WTC11 (cell line): ENCODE measurements around the gene SMARCE1. TPM values are rescaled to one million over a fixed set of nuclear protein-coding genes. Genes with fewer than 3 reads are reported as not detected.

Source experiments
- ATAC-seq: fragments of 200-7000 bp; cut with Tn5 transposase; 2 replicates; pipeline ENCODE4 v1.10.0; 2021; ENCODE audit warnings: mild to moderate bottlenecking, moderate library complexity
- CTCF ChIA-PET: fragments of 300-600 bp; sonication (Branson Sonifier 250); formaldehyde crosslinking; loops from one replicate; lab custom pipeline; 2021; ENCODE audit warnings: antibody characterized with exemption; lab: Charles Lee
- POLR2A ChIA-PET: fragments of 350-600 bp; sonication (Branson Sonifier 250); formaldehyde crosslinking; loops from one replicate; lab custom pipeline; 2021; ENCODE audit warnings: antibody characterized with exemption; lab: Charles Lee
- DNase-seq: peaks from one replicate; pipeline ENCODE4 v3.0.0; 2021; ENCODE audit warnings: low spot score
- H3K27ac Mint-ChIP-seq: 2 replicates; pipeline ENCODE4 v1.8.0; 2021; ENCODE audit warnings: mixed read lengths
- H3K27me3 Mint-ChIP-seq: 2 replicates; pipeline ENCODE4 v1.8.0; 2021; ENCODE audit warnings: low read depth, mild to moderate bottlenecking, moderate library complexity, mixed read lengths
- H3K36me3 Mint-ChIP-seq: 2 replicates; pipeline ENCODE4 v1.8.0; 2021; ENCODE audit warnings: mixed read lengths
- H3K4me1 Mint-ChIP-seq: 2 replicates; pipeline ENCODE4 v1.8.0; 2022; ENCODE audit warnings: mixed read lengths
- H3K4me3 Mint-ChIP-seq: 2 replicates; pipeline ENCODE4 v1.8.0; 2021; ENCODE audit warnings: mild to moderate bottlenecking, moderate library complexity, mixed read lengths
- H3K9me3 Mint-ChIP-seq: 2 replicates; pipeline ENCODE4 v1.8.0; 2021; ENCODE audit warnings: mixed read lengths
- AFF4 ChIP-seq: sonication (generic); formaldehyde crosslinking; IDR thresholded peaks from 2 replicates; pipeline ENCODE4 v1.8.1; 2023; ENCODE audit warnings: mild to moderate bottlenecking, missing genetic modification reagents, borderline replicate concordance
- ATF6 ChIP-seq: sonication (generic); formaldehyde crosslinking; IDR thresholded peaks from 2 replicates; pipeline ENCODE4 v1.8.1; 2023; ENCODE audit warnings: mild to moderate bottlenecking, missing genetic modification reagents
- CREB1 ChIP-seq: sonication (generic); formaldehyde crosslinking; IDR thresholded peaks from 2 replicates; pipeline ENCODE4 v1.8.0; 2023; ENCODE audit warnings: mild to moderate bottlenecking, missing genetic modification reagents
- E2F4 ChIP-seq: sonication (generic); formaldehyde crosslinking; IDR thresholded peaks from 2 replicates; pipeline ENCODE4 v1.8.1; 2022; ENCODE audit warnings: low read depth, mild to moderate bottlenecking, moderate library complexity, missing genetic modification reagents, borderline replicate concordance
- E2F5 ChIP-seq: sonication (generic); formaldehyde crosslinking; IDR thresholded peaks from 2 replicates; pipeline ENCODE4 v1.8.1; 2022; ENCODE audit warnings: mild to moderate bottlenecking, moderate library complexity, missing genetic modification reagents
- ESRRA ChIP-seq: sonication (generic); formaldehyde crosslinking; IDR thresholded peaks from 2 replicates; pipeline ENCODE4 v1.8.1; 2022; ENCODE audit warnings: mild to moderate bottlenecking, missing genetic modification reagents, borderline replicate concordance
- FOXK1 ChIP-seq: sonication (generic); formaldehyde crosslinking; IDR thresholded peaks from 2 replicates; pipeline ENCODE4 v1.8.0; 2022; ENCODE audit warnings: mild to moderate bottlenecking, moderate library complexity, missing genetic modification reagents
- MAX ChIP-seq: sonication (generic); formaldehyde crosslinking; IDR thresholded peaks from 2 replicates; pipeline ENCODE4 v1.8.0; 2022; ENCODE audit warnings: mild to moderate bottlenecking, missing genetic modification reagents
- NFATC4 ChIP-seq: fragments of 250-450 bp; sonication (Bioruptor Pico); IDR thresholded peaks from 2 replicates; pipeline ENCODE4 v1.9.0; 2021; ENCODE audit warnings: mild to moderate bottlenecking
- NFYB ChIP-seq: sonication (generic); formaldehyde crosslinking; conservative IDR thresholded peaks from 2 replicates; pipeline ENCODE4 v1.8.0; 2022; ENCODE audit warnings: low read depth, missing genetic modification reagents
- PRRX2 ChIP-seq: fragments of 250-450 bp; sonication (Bioruptor Pico); IDR thresholded peaks from 2 replicates; pipeline ENCODE4 v1.8.0; 2021; ENCODE audit warnings: mild to moderate bottlenecking
- TEAD1 ChIP-seq: sonication (generic); formaldehyde crosslinking; IDR thresholded peaks from 2 replicates; pipeline ENCODE4 v1.8.0; 2022; ENCODE audit warnings: mild to moderate bottlenecking, missing genetic modification reagents
- ZBTB21 ChIP-seq: sonication (generic); formaldehyde crosslinking; IDR thresholded peaks from 2 replicates; pipeline ENCODE4 v1.8.1; 2023; ENCODE audit warnings: mild to moderate bottlenecking, missing genetic modification reagents, borderline replicate concordance
- ZNF232 ChIP-seq: sonication (generic); formaldehyde crosslinking; IDR thresholded peaks from 2 replicates; pipeline ENCODE4 v1.8.0; 2022; ENCODE audit warnings: mild to moderate bottlenecking, missing genetic modification reagents
- ZNF263 ChIP-seq: sonication (generic); formaldehyde crosslinking; IDR thresholded peaks from 2 replicates; pipeline ENCODE4 v1.8.1; 2022; ENCODE audit warnings: low read depth, mild to moderate bottlenecking, moderate library complexity, missing genetic modification reagents
- ZNF317 ChIP-seq: sonication (generic); formaldehyde crosslinking; IDR thresholded peaks from 2 replicates; pipeline ENCODE4 v1.8.1; 2023; ENCODE audit warnings: low read depth, mild to moderate bottlenecking, moderate library complexity, missing genetic modification reagents, borderline replicate concordance
- ZNF396 ChIP-seq: fragments of 250-450 bp; sonication (Bioruptor Pico); IDR thresholded peaks from 2 replicates; pipeline ENCODE4 v1.8.0; 2021; ENCODE audit warnings: mild to moderate bottlenecking, moderate library complexity, borderline replicate concordance
- total RNA-seq: library from RNA; stranded (reverse); gene quantifications from 3 replicates; pipeline ENCODE4 v1.2.3, GENCODE V29; 2021
- TF ChIP-seq, protein P1 (sequence below): fragments of 200-600 bp; IDR thresholded peaks from 2 replicates; pipeline ENCODE4 v1.8.0; 2022; ENCODE audit warnings: antibody characterized with exemption
- TF ChIP-seq, protein P2 (sequence below): sonication (generic); formaldehyde crosslinking; IDR thresholded peaks from 2 replicates; pipeline ENCODE4 v1.8.1; 2022; ENCODE audit warnings: missing genetic modification reagents, borderline replicate concordance

Gene SMARCE1
- total RNA-seq, 1 experiment from 2014 or later, result 109 TPM

- TF ChIP-seq, protein P1, sequence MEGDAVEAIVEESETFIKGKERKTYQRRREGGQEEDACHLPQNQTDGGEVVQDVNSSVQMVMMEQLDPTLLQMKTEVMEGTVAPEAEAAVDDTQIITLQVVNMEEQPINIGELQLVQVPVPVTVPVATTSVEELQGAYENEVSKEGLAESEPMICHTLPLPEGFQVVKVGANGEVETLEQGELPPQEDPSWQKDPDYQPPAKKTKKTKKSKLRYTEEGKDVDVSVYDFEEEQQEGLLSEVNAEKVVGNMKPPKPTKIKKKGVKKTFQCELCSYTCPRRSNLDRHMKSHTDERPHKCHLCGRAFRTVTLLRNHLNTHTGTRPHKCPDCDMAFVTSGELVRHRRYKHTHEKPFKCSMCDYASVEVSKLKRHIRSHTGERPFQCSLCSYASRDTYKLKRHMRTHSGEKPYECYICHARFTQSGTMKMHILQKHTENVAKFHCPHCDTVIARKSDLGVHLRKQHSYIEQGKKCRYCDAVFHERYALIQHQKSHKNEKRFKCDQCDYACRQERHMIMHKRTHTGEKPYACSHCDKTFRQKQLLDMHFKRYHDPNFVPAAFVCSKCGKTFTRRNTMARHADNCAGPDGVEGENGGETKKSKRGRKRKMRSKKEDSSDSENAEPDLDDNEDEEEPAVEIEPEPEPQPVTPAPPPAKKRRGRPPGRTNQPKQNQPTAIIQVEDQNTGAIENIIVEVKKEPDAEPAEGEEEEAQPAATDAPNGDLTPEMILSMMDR, result no peak
- no peak for TF ChIP-seq E2F4 (CRISPR knock-in tag)
Observed at GRCh38 chr17:40637931-40638330, 9.7 kb downstream of the SMARCE1 start (continued).

DNA sequence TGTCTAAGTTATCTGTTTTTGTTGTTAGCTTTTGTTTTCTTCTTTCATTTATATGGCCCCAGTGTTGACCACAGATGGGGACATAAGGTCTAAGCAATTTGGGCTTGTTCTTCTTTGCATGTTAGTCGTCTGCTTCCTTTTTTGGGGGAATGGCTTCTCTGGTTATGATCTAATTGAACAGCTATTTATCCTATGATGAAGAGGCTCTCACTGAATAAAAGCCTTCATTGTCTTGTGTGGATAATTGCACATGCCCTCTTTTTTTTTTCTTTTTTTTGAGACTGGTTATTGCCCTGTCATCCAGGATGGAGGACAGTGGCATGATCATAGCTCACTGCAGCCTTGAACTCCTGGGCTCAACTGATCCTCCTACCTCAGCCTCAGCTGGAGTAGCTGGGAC is 13.7 kb downstream of the SMARCE1 start:
- Mint-ChIP-seq H3K9me3 (no peaks in the 10 kb centered on the region), H3K4me3 (no peak overlapping the region), H3K36me3 (peaks cover 82% of the 10 kb centered on the region), H3K27me3 (no peaks in the 10 kb centered on the region), H3K4me1 (no peaks in the 10 kb centered on the region), H3K27ac (no peak overlapping the region)
- ATAC-seq (no peak), DNase-seq (no peak)
- POLR2A ChIA-PET, result no interaction called here
- CTCF ChIA-PET, result interaction anchor here (1.5 to 2.1 kb wide), 2 partner anchors 14 to 18 kb away, joined by 5 to 8 read pairs; no protein-coding TSS in a partner anchor
- no peak for TF ChIP-seq AFF4
- no peak for TF ChIP-seq ZNF232 (CRISPR knock-in tag)
- no peak for TF ChIP-seq CREB1 (CRISPR knock-in tag)
- no peak for TF ChIP-seq FOXK1 (CRISPR knock-in tag)
- no peak for TF ChIP-seq ZNF317 (CRISPR knock-in tag)
- TF ChIP-seq TEAD1 (CRISPR knock-in tag), result no peak

- Mint-ChIP-seq H3K27ac (no peak overlapping the region), H3K4me3 (no peak overlapping the region), H3K4me1 (no peaks in the 10 kb centered on the region), H3K9me3 (no peaks in the 10 kb centered on the region), H3K36me3 (peaks cover 84% of the 10 kb centered on the region), H3K27me3 (no peaks in the 10 kb centered on the region)
- POLR2A ChIA-PET, result no interaction called here
- CTCF ChIA-PET, result interaction anchor here (1.5 kb wide), 1 partner anchor 17 kb away, joined by 5 read pairs; no protein-coding TSS in a partner anchor
- TF ChIP-seq ZBTB21 (CRISPR knock-in tag) (no peak), NFATC4 (CRISPR knock-in tag) (no peak), PRRX2 (CRISPR knock-in tag) (no peak), ZNF396 (no peak), ESRRA (CRISPR knock-in tag) (no peak), ATF6 (CRISPR knock-in tag) (no peak), MAX (CRISPR knock-in tag) (no peak), E2F5 (CRISPR knock-in tag) (no peak), ZNF263 (CRISPR knock-in tag) (no peak), NFYB (CRISPR knock-in tag) (no peak)
- TF ChIP-seq, protein P2, sequence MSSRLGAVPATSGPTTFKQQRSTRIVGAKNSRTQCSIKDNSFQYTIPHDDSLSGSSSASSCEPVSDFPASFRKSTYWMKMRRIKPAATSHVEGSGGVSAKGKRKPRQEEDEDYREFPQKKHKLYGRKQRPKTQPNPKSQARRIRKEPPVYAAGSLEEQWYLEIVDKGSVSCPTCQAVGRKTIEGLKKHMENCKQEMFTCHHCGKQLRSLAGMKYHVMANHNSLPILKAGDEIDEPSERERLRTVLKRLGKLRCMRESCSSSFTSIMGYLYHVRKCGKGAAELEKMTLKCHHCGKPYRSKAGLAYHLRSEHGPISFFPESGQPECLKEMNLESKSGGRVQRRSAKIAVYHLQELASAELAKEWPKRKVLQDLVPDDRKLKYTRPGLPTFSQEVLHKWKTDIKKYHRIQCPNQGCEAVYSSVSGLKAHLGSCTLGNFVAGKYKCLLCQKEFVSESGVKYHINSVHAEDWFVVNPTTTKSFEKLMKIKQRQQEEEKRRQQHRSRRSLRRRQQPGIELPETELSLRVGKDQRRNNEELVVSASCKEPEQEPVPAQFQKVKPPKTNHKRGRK (CRISPR knock-in tag), result no peak
- DNase-seq, result no peak
- no peak for ATAC-seq
Observed at GRCh38 chr17:40632216-40632615, 15.4 kb downstream of the SMARCE1 start.
